ENCODE data around the gene DOK3. TPM values are rescaled to one million over a fixed set of nuclear protein-coding genes. Genes with fewer than 3 reads are reported as not detected.
A peak's percentile ranks its signal among the peaks of the same experiment; 100 is the strongest.

The DOK3 gene
- polyA plus RNA-seq, 1 donor from 2014 or later, result 5.5 TPM

- H3K9me3 ChIP-seq (ENCODE audit: low read length), result no peaks in the 10 kb centered on the region
- H3K9me2 ChIP-seq (ENCODE audit: insufficient read depth, low read length), result no peaks in the 10 kb centered on the region
- peaks cover 12% of the 10 kb centered on the region for H4K20me1 ChIP-seq (ENCODE audit: insufficient read depth)
- H3K4me3 ChIP-seq (ENCODE audit: low read length), result peak overlapping the region; percentile 72
- peak; percentile 94 for TF ChIP-seq CTCF (IDR thresholded peaks at IDR 0.05; ENCODE audit: poor library complexity, severe bottlenecking)
- TF ChIP-seq EP300 (conservative IDR thresholded peaks at IDR 0.05; ENCODE audit: poor library complexity, severe bottlenecking), result peak; percentile 46
- no peak for TF ChIP-seq TAF1 (IDR thresholded peaks at IDR 0.05; ENCODE audit: low read depth)
- no peak for TF ChIP-seq EZH2 (IDR thresholded peaks at IDR 0.05; ENCODE audit: borderline replicate concordance, insufficient read depth, low read length, poor library complexity, severe bottlenecking)
- peak; percentile 91 for TF ChIP-seq SMC3 (conservative IDR thresholded peaks at IDR 0.05; ENCODE audit: poor library complexity)
- no peak for TF ChIP-seq MXI1 (conservative IDR thresholded peaks at IDR 0.05; ENCODE audit: poor library complexity, severe bottlenecking)
- peak; percentile 85 for TF ChIP-seq RAD21 (conservative IDR thresholded peaks at IDR 0.05)
- TF ChIP-seq POLR2AphosphoS5 (IDR thresholded peaks at IDR 0.05), result peak; percentile 43
- peaks cover 5% of the 10 kb centered on the region for H3F3A ChIP-seq (ENCODE audit: insufficient read depth, low read length, poor library complexity, severe bottlenecking)
- peak overlapping the region; percentile 41 for H3K4me2 ChIP-seq (ENCODE audit: low read length)
- peak overlapping the region; percentile 86 for H3K9ac ChIP-seq (ENCODE audit: low read length)
- peaks cover 9% of the 10 kb centered on the region for H3K36me3 ChIP-seq (ENCODE audit: insufficient read depth, low read length)
- H3K27me3 ChIP-seq (ENCODE audit: insufficient read depth, low read depth, low read length), result no peaks in the 10 kb centered on the region
- no peak overlapping the region for H2AFZ ChIP-seq (ENCODE audit: low read depth, low read length)
- H3K27ac ChIP-seq (ENCODE audit: low read length), result peak overlapping the region; percentile 90
- peaks cover 14% of the 10 kb centered on the region for H3K79me2 ChIP-seq (replicated peaks; ENCODE audit: insufficient read depth, low read length)
These were observed 55.1 kb downstream of the DOK3 start for GRCh38 chr5:177454397-177455035.

GRCh38 chr5:177453852-177454396 is 55.7 kb downstream of the DOK3 start:
- Histone ChIP-seq H3K79me2 (replicated peaks; ENCODE audit: insufficient read depth, low read length) (peaks cover 18% of the 10 kb centered on the region), H3K4me2 (ENCODE audit: low read length) (peak overlapping the region; percentile 41), H3K4me3 (ENCODE audit: low read length) (peak overlapping the region; percentile 66), H4K20me1 (ENCODE audit: insufficient read depth) (peaks cover 10% of the 10 kb centered on the region), H3K27ac (ENCODE audit: low read length) (peak overlapping the region; percentile 90), H2AFZ (ENCODE audit: low read depth, low read length) (no peak overlapping the region), H3K9ac (ENCODE audit: low read length) (peak overlapping the region; percentile 86), H3K36me3 (ENCODE audit: insufficient read depth, low read length) (peaks cover 9% of the 10 kb centered on the region), H3K9me2 (ENCODE audit: insufficient read depth, low read length) (no peaks in the 10 kb centered on the region), H3K9me3 (ENCODE audit: low read length) (no peaks in the 10 kb centered on the region), H3K27me3 (ENCODE audit: insufficient read depth, low read depth, low read length) (no peaks in the 10 kb centered on the region), H3F3A (ENCODE audit: insufficient read depth, low read length, poor library complexity, severe bottlenecking) (peaks cover 5% of the 10 kb centered on the region)
- TF ChIP-seq REST (IDR thresholded peaks at IDR 0.05; ENCODE audit: borderline replicate concordance), result no peak
- TF ChIP-seq POLR2AphosphoS5 (IDR thresholded peaks at IDR 0.05), result peak; percentile 11

Data from neural cell (in vitro differentiated cells).